RWPE2 (cell line): Measurements from ENCODE around the gene AFAP1L1.
A peak's percentile ranks its signal among the peaks of the same experiment; 100 is the strongest.

Source experiments
- ATAC-seq: fragments of 200-7000 bp; cut with Tn5 transposase; 3 replicates; pipeline ENCODE4 v1.9.1; 2021; ENCODE audit warnings: low read depth
- DNase-seq: peaks from one replicate; pipeline ENCODE4 v3.0.0-alpha.2; 2020; ENCODE audit warnings: low spot score
- H3K27ac ChIP-seq: fragments of 450-650 bp; 2 replicates; pipeline ENCODE4 v1.5.1; 2017; ENCODE audit warnings: mild to moderate bottlenecking; ENCODE audit not compliant: poor library complexity, severe bottlenecking
- H3K27me3 ChIP-seq: fragments of 250-450 bp; sonication (Bioruptor Pico); 2 replicates; pipeline ENCODE4 v1.5.1; 2021; ENCODE audit warnings: mild to moderate bottlenecking, moderate library complexity; ENCODE audit not compliant: insufficient read depth, poor library complexity, severe bottlenecking
- H3K36me3 ChIP-seq: fragments of 250-450 bp; sonication (Bioruptor Pico); 2 replicates; pipeline ENCODE4 v1.5.1; 2020; ENCODE audit warnings: low read depth, mild to moderate bottlenecking, moderate library complexity
- H3K4me1 ChIP-seq: fragments of 250-450 bp; sonication (Bioruptor Pico); 2 replicates; pipeline ENCODE4 v1.5.1; 2021; ENCODE audit warnings: mild to moderate bottlenecking, moderate library complexity; ENCODE audit not compliant: insufficient read depth, poor library complexity, severe bottlenecking
- H3K4me3 ChIP-seq: fragments of 250-450 bp; sonication (Bioruptor Pico); 2 replicates; pipeline ENCODE4 v1.5.1; 2021; ENCODE audit warnings: mild to moderate bottlenecking, moderate library complexity; ENCODE audit not compliant: severe bottlenecking
- H3K9me3 ChIP-seq: fragments of 250-450 bp; sonication (Bioruptor Pico); 2 replicates; pipeline ENCODE4 v1.5.1; 2021; ENCODE audit warnings: mild to moderate bottlenecking, moderate library complexity; ENCODE audit not compliant: severe bottlenecking
- CTCF ChIP-seq: fragments of 450-650 bp; IDR thresholded peaks from one replicate; pipeline ENCODE4 v1.5.1; 2017; ENCODE audit warnings: mild to moderate bottlenecking, moderate library complexity; ENCODE audit not compliant: poor library complexity, severe bottlenecking

AFAP1L1 gene

GRCh38 chr5:149379177-149379761 is 107.6 kb downstream of the AFAP1L1 start, which contains the start of gene IL17B:
IL17B (minus strand) TSS chr5:149379292; CDS start chr5:149379225, 67 bp downstream.
- no peak within 1 kb of the TSS for H3K27ac ChIP-seq
- DNase-seq (no peak), ATAC-seq (no peak)
- no peaks in the 10 kb centered on the region for H3K27me3 ChIP-seq
- no peak for TF ChIP-seq CTCF
- no peaks in the 10 kb centered on the region for H3K4me1 ChIP-seq
- no peaks in the 10 kb centered on the region for H3K36me3 ChIP-seq
- H3K4me3 ChIP-seq: no peak within 1 kb of the TSS
- no peaks in the 10 kb centered on the region for H3K9me3 ChIP-seq

GRCh38 chr5:149379818-149380374 is 108.2 kb downstream of the AFAP1L1 start:
- H3K27ac ChIP-seq: no peak overlapping the region
- no peaks in the 10 kb centered on the region for H3K27me3 ChIP-seq
- no peak for TF ChIP-seq CTCF
- ATAC-seq (no peak), DNase-seq (no peak)
- H3K4me1 ChIP-seq: no peaks in the 10 kb centered on the region
- no peak overlapping the region for H3K4me3 ChIP-seq
- H3K9me3 ChIP-seq: no peaks in the 10 kb centered on the region
- H3K36me3 ChIP-seq: no peaks in the 10 kb centered on the region

GRCh38 chr5:149380466-149381121 is 108.9 kb downstream of the AFAP1L1 start:
- Histone ChIP-seq H3K27me3 (no peaks in the 10 kb centered on the region), H3K4me3 (no peak overlapping the region), H3K4me1 (no peaks in the 10 kb centered on the region), H3K36me3 (no peaks in the 10 kb centered on the region), H3K9me3 (no peaks in the 10 kb centered on the region), H3K27ac (no peak overlapping the region)
- no peak for ATAC-seq
- no peak for DNase-seq
- no peak for TF ChIP-seq CTCF

- H3K27me3 ChIP-seq: no peaks in the 10 kb centered on the region
- H3K36me3 ChIP-seq: no peaks in the 10 kb centered on the region
- no peaks in the 10 kb centered on the region for H3K9me3 ChIP-seq
- DNase-seq (no peak), ATAC-seq (peak; percentile 28)
- H3K27ac ChIP-seq: no peak overlapping the region
- no peak for TF ChIP-seq CTCF
- H3K4me3 ChIP-seq: no peak overlapping the region
- H3K4me1 ChIP-seq: no peaks in the 10 kb centered on the region
Measured at GRCh38 chr5:149381261-149381985, 109.8 kb downstream of the AFAP1L1 start.
